Measurements from ENCODE around the gene SLC5A5. TPM values are rescaled to one million over a fixed set of nuclear protein-coding genes. Genes with fewer than 3 reads are reported as not detected.

SLC5A5 gene
- total RNA-seq (2014; rRNA removed; shearing (Covaris generic)) = not detected in 2 replicates

DNA sequence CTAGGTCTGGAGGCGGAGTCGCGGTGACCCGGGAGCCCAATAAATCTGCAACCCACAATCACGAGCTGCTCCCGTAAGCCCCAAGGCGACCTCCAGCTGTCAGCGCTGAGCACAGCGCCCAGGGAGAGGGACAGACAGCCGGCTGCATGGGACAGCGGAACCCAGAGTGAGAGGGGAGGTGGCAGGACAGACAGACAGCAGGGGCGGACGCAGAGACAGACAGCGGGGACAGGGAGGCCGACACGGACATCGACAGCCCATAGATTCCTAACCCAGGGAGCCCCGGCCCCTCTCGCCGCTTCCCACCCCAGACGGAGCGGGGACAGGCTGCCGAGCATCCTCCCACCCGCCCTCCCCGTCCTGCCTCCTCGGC lies at the start of gene SLC5A5:
TSS of gene SLC5A5 (plus strand) at position 68 of the 373 bp plus-strand sequence. CDS start 375 bp downstream, outside the sequence.
- no peak for DNase-seq (ENCODE audit: low spot score)

DNA sequence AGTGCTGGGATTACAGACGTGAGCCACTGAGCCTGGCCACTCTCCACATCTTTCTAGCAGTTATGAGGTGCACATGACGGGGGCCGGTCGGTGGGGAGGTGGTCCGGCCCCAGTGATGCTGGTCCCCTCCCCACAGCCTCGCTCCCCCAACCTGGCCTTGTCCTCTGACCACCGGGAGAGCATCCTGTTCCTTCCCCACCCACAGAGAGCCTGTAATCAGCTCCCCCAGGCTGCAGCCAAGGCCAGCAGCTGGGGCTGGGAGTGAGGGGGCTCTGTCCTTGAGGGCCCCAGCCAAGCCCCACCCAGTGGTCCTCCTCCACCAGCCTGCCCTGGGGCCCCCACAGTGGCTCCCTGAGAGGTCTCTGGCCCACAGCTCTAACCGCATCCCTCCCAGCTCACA lies 47.4 kb upstream of the SLC5A5 start:
- no peak for DNase-seq (ENCODE audit: low spot score)

- DNase-seq (ENCODE audit: low spot score) = no peak
Observed at GRCh38 chr19:17826508-17827056, 45.2 kb upstream of the SLC5A5 start.

DNA sequence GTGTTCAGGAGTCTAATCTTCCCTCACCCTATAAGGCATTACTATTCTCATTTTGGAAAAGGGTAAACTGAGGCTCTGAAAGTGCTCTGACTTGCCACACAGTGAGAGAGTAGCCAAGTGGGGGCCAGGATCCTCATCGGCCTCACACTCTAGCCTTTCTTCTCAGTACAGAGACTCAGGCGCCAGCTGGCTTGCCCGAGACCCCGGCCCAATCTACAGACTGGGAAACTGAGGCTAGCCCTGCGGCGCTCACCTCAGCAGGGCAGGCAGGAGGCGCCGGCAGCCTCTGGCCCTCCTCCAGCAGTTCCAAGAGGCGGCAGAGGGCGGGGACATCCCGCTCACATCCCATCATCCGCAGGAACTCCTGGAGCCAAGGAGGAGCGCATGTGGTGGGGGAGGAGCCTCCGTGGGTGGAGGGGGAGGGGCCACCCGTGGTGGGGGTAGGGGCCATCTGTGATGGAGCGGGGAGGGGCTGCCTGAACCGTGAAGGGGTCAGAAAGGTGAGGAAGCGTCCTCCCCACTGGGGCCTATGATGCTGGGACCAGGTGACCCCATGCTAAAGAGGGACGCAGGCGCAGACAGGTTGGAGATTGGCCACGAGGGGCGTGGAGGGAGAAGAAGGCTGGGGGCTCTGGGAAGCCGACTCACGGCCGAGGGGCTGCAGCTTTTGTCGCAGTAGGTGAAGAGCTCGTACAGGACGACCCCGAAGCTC lies 41.7 kb upstream of the SLC5A5 start:
- peak; percentile 19 for DNase-seq (ENCODE audit: low spot score)

DNA sequence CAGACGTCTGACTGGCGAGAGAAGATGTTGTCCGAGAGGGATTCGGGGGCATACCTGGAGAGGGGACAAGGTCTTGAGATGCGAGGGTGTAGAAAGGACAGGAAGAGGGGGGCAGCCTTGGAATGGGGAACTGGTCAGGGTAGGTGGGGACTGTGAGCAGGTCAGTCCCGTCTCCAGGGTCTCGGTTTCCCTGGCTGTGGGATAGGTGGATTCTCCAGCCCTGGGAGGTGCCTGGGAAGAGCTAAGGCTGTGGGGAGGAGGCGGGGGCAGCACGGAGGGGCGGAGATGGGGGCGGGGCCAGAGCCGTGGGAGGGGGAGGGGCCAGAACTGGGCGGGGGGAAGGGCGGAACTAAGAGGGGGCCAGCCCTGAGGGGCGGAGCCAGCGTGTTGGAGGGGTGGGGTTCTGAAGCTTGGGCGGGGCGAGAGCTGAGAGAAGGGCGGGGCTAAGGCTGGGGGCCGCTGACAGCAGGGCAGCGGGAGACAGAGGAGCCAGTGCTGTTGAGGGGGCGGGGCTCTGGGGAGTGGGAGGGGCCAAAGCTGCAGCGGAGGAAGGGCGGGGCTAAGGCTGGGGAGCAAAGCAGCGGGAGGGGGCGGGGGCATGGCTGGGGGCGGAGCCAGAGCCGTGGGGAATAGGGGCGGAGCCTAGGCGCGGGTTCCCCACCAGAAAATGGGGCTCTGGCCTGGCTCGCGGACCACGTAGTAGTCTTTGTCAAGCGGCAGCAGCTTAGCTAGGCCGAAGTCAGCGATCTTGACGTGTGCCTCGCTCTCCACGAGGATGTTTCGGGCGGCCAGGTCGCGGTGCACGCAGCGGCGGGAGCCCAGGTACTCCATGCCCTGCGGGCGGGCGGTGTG lies 41.0 kb upstream of the SLC5A5 start:
- DNase-seq (ENCODE audit: low spot score) = peak; percentile 74

DNA sequence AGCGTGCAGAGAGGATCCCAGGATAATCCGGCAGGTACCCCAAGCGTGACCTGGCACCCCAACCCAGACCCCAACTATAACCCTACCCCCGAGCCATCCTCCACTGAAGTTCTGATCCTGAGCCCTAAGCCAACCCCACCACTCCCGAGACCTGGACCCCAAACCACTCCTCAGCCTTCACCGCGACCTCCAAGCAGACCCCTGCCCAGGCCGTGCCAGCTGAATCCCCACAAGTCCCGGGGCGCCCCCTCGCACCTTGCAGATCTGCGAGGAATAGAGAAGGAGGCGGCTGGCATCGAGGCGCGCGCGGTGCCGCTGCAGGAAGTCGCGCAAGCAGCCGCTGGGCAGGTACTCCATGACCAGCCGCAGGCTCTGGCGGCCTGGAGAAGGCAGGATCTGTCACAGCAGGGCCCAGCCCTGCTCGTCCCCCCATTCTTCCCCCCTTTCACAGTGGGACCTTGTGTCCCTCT lies 40.3 kb upstream of the SLC5A5 start:
- no peak for DNase-seq (ENCODE audit: low spot score)

DNA sequence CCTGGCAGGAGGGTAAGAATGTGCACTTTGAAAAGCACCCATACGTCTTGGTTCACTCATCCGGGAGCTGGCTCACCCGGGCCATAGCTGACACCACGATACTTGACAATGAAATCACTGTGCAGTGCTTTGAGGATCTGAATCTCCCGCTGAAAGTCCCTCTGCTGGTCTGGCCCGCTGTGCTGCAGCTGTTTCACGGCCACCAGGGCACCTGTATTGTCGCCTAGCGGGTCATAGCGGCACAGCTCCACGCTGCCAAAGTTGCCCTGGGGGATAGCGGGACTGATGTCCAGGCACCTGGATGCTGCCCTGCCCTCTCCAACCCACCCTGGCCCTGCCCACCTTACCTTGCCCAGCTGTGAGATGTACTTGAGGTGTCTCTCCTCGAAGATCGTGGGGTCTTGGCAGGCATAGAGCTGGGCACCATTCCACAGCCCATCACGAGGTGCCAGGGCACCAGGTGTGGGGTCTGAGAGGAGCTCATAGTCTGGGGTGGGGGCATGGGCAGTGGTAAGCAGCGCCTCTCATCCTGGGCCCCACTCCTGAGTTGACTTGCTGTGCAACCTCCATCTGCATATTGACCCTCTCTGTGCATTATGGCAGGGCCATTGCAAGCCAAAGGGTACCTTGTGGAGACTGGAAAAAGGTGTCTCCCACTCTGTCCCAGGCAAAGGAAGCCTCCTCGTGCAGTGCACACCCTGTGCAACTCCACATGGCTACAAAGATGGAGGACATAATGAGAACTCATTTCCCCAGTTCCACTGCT lies 39.1 kb upstream of the SLC5A5 start:
- no peak for DNase-seq (ENCODE audit: low spot score)

DNA sequence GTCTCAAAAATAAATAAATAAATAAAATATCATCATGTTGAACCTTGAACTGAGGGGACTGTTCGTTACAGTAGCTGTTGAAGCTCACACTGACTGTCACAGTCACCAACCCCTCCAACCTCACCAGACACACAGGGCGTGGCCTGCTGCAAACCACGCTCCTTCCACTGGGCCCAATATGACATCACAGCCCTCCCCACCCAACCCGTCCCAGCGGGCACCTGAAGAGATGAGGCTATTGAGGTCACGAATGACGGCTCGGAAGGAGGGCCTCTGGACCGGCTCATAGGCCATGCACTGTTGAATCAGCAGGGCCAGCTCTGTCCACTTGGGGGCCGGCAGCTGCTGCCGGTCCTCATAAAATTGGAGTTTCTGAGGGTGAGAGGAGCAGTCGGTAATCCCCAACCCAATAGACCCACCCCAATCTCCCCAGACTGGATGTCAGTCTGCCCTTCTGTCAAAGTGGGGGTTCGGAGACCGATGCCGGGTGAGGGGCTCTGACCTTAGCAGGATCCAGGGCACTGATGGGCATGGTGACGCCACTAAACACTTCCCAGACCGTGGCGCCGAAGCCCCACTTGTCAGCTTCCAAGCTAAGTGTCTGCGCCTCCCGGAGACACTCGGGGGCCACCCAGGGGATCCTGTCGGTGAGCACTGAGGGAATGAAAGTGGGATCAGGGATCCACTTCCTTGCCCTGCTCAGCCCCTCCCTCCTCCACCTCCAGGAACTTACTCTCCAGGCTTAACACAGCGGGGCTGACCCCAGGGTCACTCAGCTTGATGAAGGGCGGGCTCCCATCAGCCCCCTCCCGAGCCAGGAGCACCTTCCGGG lies 37.2 kb upstream of the SLC5A5 start:
- peak; percentile 15 for DNase-seq (ENCODE audit: low spot score)

DNA sequence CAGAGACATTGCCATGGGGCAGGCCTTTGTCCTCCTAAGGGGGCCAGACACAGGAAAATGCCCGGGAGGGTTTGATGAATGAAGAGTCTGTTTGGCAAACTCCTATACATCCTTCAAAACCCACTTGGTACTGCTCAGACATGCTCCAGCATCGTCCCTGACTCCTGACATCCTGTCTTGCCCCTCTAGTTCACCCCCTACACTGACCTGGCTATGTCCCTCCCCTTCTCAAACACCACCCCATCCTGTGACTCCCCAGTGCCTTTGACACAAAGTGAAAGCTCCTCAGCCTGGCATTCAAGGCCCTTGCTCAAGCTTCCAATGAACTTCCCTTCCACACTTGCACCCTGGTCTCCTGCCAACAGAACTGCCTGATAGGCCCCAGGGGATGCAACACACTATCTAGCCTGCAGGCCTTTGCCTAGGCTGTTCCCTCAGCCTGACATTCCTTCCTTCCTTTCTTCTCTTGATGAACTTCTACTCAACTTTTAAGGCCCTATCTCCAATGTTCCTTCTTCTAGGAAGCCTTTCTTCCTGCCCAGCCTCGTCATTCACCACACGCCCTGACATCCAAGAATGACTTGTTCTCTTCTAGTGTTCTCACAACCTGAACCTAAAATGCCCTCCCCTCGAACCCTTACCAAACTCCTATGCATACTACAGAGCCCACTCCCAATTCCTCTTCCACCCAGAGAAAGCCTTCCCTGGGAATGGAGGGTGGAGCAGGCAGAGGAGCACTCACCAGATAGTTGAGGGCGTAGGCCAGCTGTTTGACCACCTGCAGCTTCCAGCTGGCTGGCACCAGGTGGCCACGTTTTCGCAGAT lies 36.4 kb upstream of the SLC5A5 start:
- DNase-seq (ENCODE audit: low spot score) = no peak

DNA sequence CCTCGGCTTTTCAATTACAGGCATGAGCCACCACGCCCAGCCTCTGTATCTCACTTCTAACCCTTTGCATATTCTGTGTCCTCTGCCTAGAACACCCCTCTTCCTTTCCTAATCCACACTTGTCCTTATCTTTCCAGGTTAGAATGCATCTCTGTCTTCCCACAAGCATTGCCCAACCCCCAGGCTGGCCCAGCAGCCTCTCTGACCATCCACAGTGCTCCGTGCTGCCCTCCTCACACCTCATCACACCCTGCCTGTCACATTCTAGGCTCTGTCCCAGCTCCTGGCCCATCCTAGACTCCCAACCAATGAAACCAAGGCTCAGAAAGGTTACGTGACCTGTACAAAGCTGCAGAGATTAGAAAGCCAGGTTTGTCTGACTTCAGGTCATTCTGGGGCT lies 35.2 kb upstream of the SLC5A5 start:
- no peak for DNase-seq (ENCODE audit: low spot score)

GRCh38 chr19:17837972-17838371 lies 33.8 kb upstream of the SLC5A5 start:
- DNase-seq (ENCODE audit: low spot score) = no peak

GRCh38 chr19:17840019-17840418 lies 31.7 kb upstream of the SLC5A5 start:
- DNase-seq (ENCODE audit: low spot score) = no peak

DNA sequence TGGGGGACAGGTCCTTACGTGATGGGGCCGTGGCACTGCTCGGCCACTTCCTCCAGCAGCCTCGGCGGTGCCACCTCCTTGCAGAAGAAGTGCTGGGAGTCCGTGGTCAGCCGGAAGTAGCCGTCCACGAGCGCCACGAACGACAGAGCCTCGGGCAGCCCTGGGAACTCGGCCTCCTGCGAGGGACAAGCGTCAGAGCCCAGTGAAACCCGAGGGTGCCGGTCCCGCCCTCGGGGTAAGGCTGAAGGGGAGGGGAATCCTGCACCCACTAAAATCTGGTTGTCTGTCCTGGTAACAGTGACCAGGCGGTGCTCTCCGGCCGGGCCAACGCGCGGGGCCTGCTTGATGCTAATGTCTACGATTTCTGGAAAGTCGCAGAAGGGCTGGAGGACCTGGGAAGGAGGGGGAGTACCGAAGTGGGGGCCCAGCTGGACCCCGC lies 30.4 kb upstream of the SLC5A5 start:
- no peak for DNase-seq (ENCODE audit: low spot score)

- DNase-seq (ENCODE audit: low spot score) = peak; percentile 79
Observed at GRCh38 chr19:17841810-17842662, 29.7 kb upstream of the SLC5A5 start.

GRCh38 chr19:17842663-17843291 lies 29.0 kb upstream of the SLC5A5 start:
- no peak for DNase-seq (ENCODE audit: low spot score)

- no peak for DNase-seq (ENCODE audit: low spot score)
Observed at GRCh38 chr19:17843292-17843827, 28.4 kb upstream of the SLC5A5 start.

- DNase-seq (ENCODE audit: low spot score) = no peak
Observed at GRCh38 chr19:17843908-17844490, 27.7 kb upstream of the SLC5A5 start.

- DNase-seq (ENCODE audit: low spot score) = no peak
Observed at GRCh38 chr19:17846146-17846545, 25.6 kb upstream of the SLC5A5 start.
